HG03135 (cell line): ENCODE measurements around the gene PGD.
"Not testable (repeated sequence)": the region's sequence is repeated elsewhere in the genome, so short reads cannot be mapped to it uniquely, and the experiment has no call there.

Experiments used
- ATAC-seq: cut with Tn5 transposase; IDR thresholded peaks from one replicate; pipeline ENCODE4 v1.9.1; 2021; ENCODE audit warnings: mild to moderate bottlenecking, moderate library complexity; ENCODE audit not compliant: unreplicated experiment

PGD gene

GRCh38 chr1:10398734-10399443 lies at the start of gene PGD:
TSS of gene PGD (plus strand) at chr1:10399064. CDS start at chr1:10399118, 54 bp downstream.
- ATAC-seq = peak; percentile 96

GRCh38 chr1:10353282-10353681 lies 45.6 kb upstream of the PGD start:
- no peak for ATAC-seq

- ATAC-seq = no peak
Observed at GRCh38 chr1:10353693-10354092, 45.2 kb upstream of the PGD start.

- no peak for ATAC-seq
Observed at GRCh38 chr1:10360045-10360444, 38.8 kb upstream of the PGD start.

GRCh38 chr1:10361515-10361914 lies 37.3 kb upstream of the PGD start:
- ATAC-seq = no peak

- no peak for ATAC-seq
Observed at GRCh38 chr1:10368194-10368593, 30.7 kb upstream of the PGD start.

GRCh38 chr1:10374442-10374860 lies 24.4 kb upstream of the PGD start:
- no peak for ATAC-seq

GRCh38 chr1:10377365-10378029 lies 21.4 kb upstream of the PGD start:
- not testable (repeated sequence) for ATAC-seq

- ATAC-seq = no peak
Observed at GRCh38 chr1:10378081-10378841, 20.6 kb upstream of the PGD start.

GRCh38 chr1:10379101-10379620 lies 19.7 kb upstream of the PGD start:
- ATAC-seq = no peak

- ATAC-seq = no peak
Observed at GRCh38 chr1:10379676-10380075, 19.2 kb upstream of the PGD start.

GRCh38 chr1:10380594-10381275 lies 18.1 kb upstream of the PGD start:
- no peak for ATAC-seq

- no peak for ATAC-seq
Observed at GRCh38 chr1:10383630-10384029, 15.2 kb upstream of the PGD start.

GRCh38 chr1:10384219-10384618 lies 14.6 kb upstream of the PGD start:
- ATAC-seq = no peak

GRCh38 chr1:10386761-10387676 lies 11.8 kb upstream of the PGD start:
- no peak for ATAC-seq

GRCh38 chr1:10387677-10388386 lies 11.0 kb upstream of the PGD start:
- ATAC-seq = no peak

GRCh38 chr1:10388387-10388715 lies 10.5 kb upstream of the PGD start:
- ATAC-seq = no peak

- ATAC-seq = no peak
Observed at GRCh38 chr1:10389271-10389973, 9.4 kb upstream of the PGD start.

- no peak for ATAC-seq
Observed at GRCh38 chr1:10396870-10397269, 2.0 kb upstream of the PGD start.
